GM12874 (cell line): ENCODE data around the gene ZNF507.
A peak's percentile ranks its signal among the peaks of the same experiment; 100 is the strongest.

Source experiments
- CTCF ChIP-seq: IDR thresholded peaks from 2 replicates; pipeline ENCODE4 v1.5.1; 2011; ENCODE audit warnings: low read depth, mild to moderate bottlenecking, control low read depth, low read length, moderate library complexity; ENCODE audit not compliant: insufficient read depth

ZNF507 gene

GRCh38 chr19:32330213-32330857, 15.1 kb upstream of the ZNF507 start:
- TF ChIP-seq CTCF = no peak

GRCh38 chr19:32333227-32333626, 12.2 kb upstream of the ZNF507 start:
- no peak for TF ChIP-seq CTCF

- TF ChIP-seq CTCF = no peak
Observed at GRCh38 chr19:32336259-32337083, 8.9 kb upstream of the ZNF507 start.

- TF ChIP-seq CTCF = no peak
Observed at GRCh38 chr19:32337084-32337808, 8.2 kb upstream of the ZNF507 start.

GRCh38 chr19:32339423-32339822, 6.0 kb upstream of the ZNF507 start:
- TF ChIP-seq CTCF = no peak

- peak; percentile 74 for TF ChIP-seq CTCF
Observed at GRCh38 chr19:32339988-32340874, 5.2 kb upstream of the ZNF507 start.
